HepG2 (cell line): ENCODE measurements around the gene NME1. TPM values are rescaled to one million over a fixed set of nuclear protein-coding genes. Genes with fewer than 3 reads are reported as not detected.

Experiments
- AGO1 ChIP-seq: fragments of 200-400 bp; formaldehyde crosslinking; IDR thresholded peaks from 2 replicates; pipeline ENCODE4 v1.6.1; 2017; ENCODE audit warnings: mild to moderate bottlenecking, low read depth, low read length, moderate library complexity; ENCODE audit not compliant: poor library complexity, severe bottlenecking
- ETV5 ChIP-seq: IDR thresholded peaks from 2 replicates; pipeline ENCODE4 v1.6.1; 2018; ENCODE audit warnings: missing biosample characterization, missing genetic modification reagents, inconsistent platforms, borderline replicate concordance
- FOXK1 ChIP-seq: sonication (generic); formaldehyde crosslinking; IDR thresholded peaks from 2 replicates; pipeline ENCODE4 v1.4.0; 2020; ENCODE audit warnings: low read depth, missing genetic modification reagents, borderline replicate concordance
- GABPB1 ChIP-seq: IDR thresholded peaks from 2 replicates; pipeline ENCODE4 v1.6.1; 2016; ENCODE audit warnings: mild to moderate bottlenecking, missing genetic modification reagents, moderate library complexity, missing compliant biosample characterization
- KLF16 ChIP-seq, 2 experiments: sonication (generic) in 1 of 2; formaldehyde crosslinking in 1 of 2; IDR thresholded peaks; 2 replicates each; pipeline versions ENCODE4 v1.6.1 to v1.8.0; 2016 to 2023; ENCODE audit warnings: missing genetic modification reagents in 2 of 2, missing compliant biosample characterization in 1 of 2
- MAF1 ChIP-seq: sonication (generic); formaldehyde crosslinking; IDR thresholded peaks from 2 replicates; pipeline ENCODE4 v1.5.0; 2020; ENCODE audit warnings: missing genetic modification reagents, borderline replicate concordance
- MBD4 ChIP-seq: IDR thresholded peaks from 2 replicates; pipeline ENCODE4 v1.6.1; 2012; ENCODE audit warnings: low read length, inconsistent platforms, borderline replicate concordance
- MTF2 ChIP-seq: sonication (generic); formaldehyde crosslinking; IDR thresholded peaks from 2 replicates; pipeline ENCODE4 v1.5.0; 2020; ENCODE audit warnings: missing genetic modification reagents, borderline replicate concordance
- NFIC ChIP-seq: IDR thresholded peaks from 2 replicates; pipeline ENCODE4 v1.6.1; 2012; ENCODE audit warnings: mild to moderate bottlenecking, low read length, inconsistent platforms
- PCBP2 ChIP-seq: fragments of 200-400 bp; formaldehyde crosslinking; optimal IDR thresholded peaks from 2 replicates; pipeline ENCODE3; 2018; ENCODE audit warnings: low read length, low read depth; ENCODE audit not compliant: poor library complexity, severe bottlenecking
- SOX5 ChIP-seq: IDR thresholded peaks from 2 replicates; pipeline ENCODE4 v1.6.1; 2016; ENCODE audit warnings: borderline replicate concordance
- SP1 ChIP-seq, 2 experiments: fragments of 450-650 bp in 1 of 2; sonication (generic) in 1 of 2; formaldehyde crosslinking in 1 of 2; IDR thresholded peaks; 2 replicates each; pipeline versions ENCODE4 v1.4.0 to v1.6.1; 2016 to 2020; ENCODE audit warnings: missing genetic modification reagents in 1 of 2
- SP4 ChIP-seq: sonication (generic); formaldehyde crosslinking; IDR thresholded peaks from 2 replicates; pipeline ENCODE4 v1.8.1; 2023; ENCODE audit warnings: mild to moderate bottlenecking, missing genetic modification reagents
- ZFAT ChIP-seq: sonication (generic); formaldehyde crosslinking; conservative IDR thresholded peaks from 2 replicates; pipeline ENCODE4 v1.8.1; 2023; ENCODE audit warnings: missing genetic modification reagents, inconsistent platforms
- ZNF274 ChIP-seq: sonication (generic); formaldehyde crosslinking; IDR thresholded peaks from 2 replicates; pipeline ENCODE4 v1.5.1; 2020; ENCODE audit warnings: mild to moderate bottlenecking, missing genetic modification reagents
- ZSCAN29 ChIP-seq: sonication (generic); formaldehyde crosslinking; conservative IDR thresholded peaks from 2 replicates; pipeline ENCODE4 v1.4.0; 2020; ENCODE audit warnings: mild to moderate bottlenecking, missing genetic modification reagents
- polyA plus RNA-seq, 8 experiments: library from polyadenylated mRNA; depleted of rRNA in 3 of 8; stranded (reverse) in 7 of 8; unstranded in 1 of 8; fragments of >200 nt; fragmentation: Illumina TruSeq in 4 of 8; extraction: Trizol in 4 of 8; gene quantifications; 2 replicates each; pipeline versions ENCODE4 v1.2.1 to v1.2.3, GENCODE V29; 2011 to 2016; ENCODE audit warnings: low read depth in 4 of 8, missing spikeins in 1 of 8, mixed read lengths in 1 of 8; ENCODE audit not compliant: insufficient read depth in 1 of 8
- total RNA-seq, 5 experiments: library from RNA; depleted of rRNA; stranded (reverse); fragments of >200 nt; fragmentation: Illumina TruSeq; extraction: Trizol; gene quantifications; 2 replicates each; pipeline ENCODE4 v1.2.3, GENCODE V29; 2016; ENCODE audit warnings: low read depth in 1 of 5
- TF ChIP-seq, protein P1 (sequence below): sonication (generic); formaldehyde crosslinking; IDR thresholded peaks from 2 replicates; pipeline ENCODE4 v1.5.0; 2020; ENCODE audit warnings: mild to moderate bottlenecking, missing genetic modification reagents
- TF ChIP-seq, protein P2 (sequence below): sonication (generic); formaldehyde crosslinking; IDR thresholded peaks from 2 replicates; pipeline ENCODE4 v1.5.0; 2020; ENCODE audit warnings: missing genetic modification reagents
- TF ChIP-seq, protein P3 (sequence below): sonication (generic); formaldehyde crosslinking; IDR thresholded peaks from 2 replicates; pipeline ENCODE4 v1.4.0; 2020; ENCODE audit warnings: missing genetic modification reagents, low read depth, mild to moderate bottlenecking, borderline replicate concordance
- TF ChIP-seq, protein P4 (sequence below): IDR thresholded peaks from 2 replicates; pipeline ENCODE4 v1.6.1; 2016; ENCODE audit warnings: low read depth, borderline replicate concordance
- TF ChIP-seq, protein P5 (sequence below): sonication (generic); formaldehyde crosslinking; IDR thresholded peaks from 2 replicates; pipeline ENCODE4 v1.4.0; 2020; ENCODE audit warnings: missing genetic modification reagents, borderline replicate concordance

The NME1 gene
- total and polyA plus RNA-seq, 2 of the 13 experiments (the other 11 are each of a cell fraction or from before 2014, with no cell fraction given): 295 to 516 TPM

DNA sequence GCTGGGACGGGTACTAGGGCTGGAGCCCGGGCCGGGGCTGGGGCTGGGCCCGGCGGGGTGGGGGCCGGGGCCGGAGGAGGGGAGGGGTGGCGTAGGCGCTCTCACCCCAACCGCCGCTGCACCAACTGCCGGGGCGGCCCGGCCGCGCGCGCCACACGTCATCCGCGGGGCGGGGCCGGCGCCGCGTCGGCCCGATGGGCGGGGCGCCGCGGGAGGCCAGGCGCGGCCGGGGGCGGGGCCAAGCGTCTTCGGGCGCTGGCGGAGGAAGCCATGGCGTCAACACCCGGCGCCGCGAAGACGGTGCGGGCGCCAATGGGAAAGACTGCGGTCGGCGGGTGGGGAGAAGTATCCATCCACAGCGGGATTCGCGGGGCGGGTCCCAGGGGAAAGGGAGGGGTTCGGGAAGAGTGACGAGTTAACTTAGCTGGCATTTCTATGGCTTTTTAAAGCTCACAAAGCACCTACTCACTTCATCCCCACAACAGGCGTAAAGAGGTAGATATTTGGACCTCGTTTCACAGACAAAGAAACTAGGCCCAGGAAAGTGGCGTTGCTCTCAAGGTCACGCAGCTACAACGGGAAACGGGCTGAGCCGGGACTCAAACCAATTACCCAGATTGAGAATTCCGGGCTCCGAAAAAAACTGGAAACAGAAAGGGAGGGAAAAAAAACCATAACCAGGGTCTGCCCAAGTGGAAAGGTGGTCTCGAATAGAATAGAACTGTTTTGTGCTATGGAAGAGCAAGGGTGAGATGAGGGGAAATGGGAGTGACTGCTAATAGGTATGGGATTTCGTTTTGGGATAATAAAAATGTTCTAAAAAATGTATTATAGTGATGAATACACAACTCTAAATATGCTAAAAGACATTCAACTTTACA is 32.4 kb upstream of the NME1 start, which contains the start of gene SPAG9 (continued):
- TF ChIP-seq, protein P1, sequence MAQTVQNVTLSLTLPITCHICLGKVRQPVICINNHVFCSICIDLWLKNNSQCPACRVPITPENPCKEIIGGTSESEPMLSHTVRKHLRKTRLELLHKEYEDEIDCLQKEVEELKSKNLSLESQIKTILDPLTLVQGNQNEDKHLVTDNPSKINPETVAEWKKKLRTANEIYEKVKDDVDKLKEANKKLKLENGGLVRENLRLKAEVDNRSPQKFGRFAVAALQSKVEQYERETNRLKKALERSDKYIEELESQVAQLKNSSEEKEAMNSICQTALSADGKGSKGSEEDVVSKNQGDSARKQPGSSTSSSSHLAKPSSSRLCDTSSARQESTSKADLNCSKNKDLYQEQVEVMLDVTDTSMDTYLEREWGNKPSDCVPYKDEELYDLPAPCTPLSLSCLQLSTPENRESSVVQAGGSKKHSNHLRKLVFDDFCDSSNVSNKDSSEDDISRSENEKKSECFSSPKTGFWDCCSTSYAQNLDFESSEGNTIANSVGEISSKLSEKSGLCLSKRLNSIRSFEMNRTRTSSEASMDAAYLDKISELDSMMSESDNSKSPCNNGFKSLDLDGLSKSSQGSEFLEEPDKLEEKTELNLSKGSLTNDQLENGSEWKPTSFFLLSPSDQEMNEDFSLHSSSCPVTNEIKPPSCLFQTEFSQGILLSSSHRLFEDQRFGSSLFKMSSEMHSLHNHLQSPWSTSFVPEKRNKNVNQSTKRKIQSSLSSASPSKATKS (CRISPR knock-in tag): no peak
- TF ChIP-seq NFIC (0 out of 2 replicates have a peak, but pooled peaks have one; percentile 45), AGO1 (no peak), SP4 (CRISPR knock-in tag) (peak; percentile 74), MTF2 (0 out of 2 replicates have a peak, but pooled peaks have one; percentile 3), KLF16 (CRISPR knock-in tag; IDR thresholded peaks at IDR 0.05) (no peak), ETV5 (CRISPR knock-in tag) (peak; percentile 25; the same call in 1 of the 2 replicates), ZNF274 (CRISPR knock-in tag) (no peak; the same call in 1 of the 2 replicates), SP1 (IDR thresholded peaks at IDR 0.05) (no peak), SP1 (CRISPR knock-in tag; IDR thresholded peaks at IDR 0.05) (peak; percentile 79), MAF1 (CRISPR knock-in tag) (peak; percentile 79; the same call in 1 of the 2 replicates), ZSCAN29 (peak; percentile 17; the same call in 1 of the 2 replicates), PCBP2 (peak; percentile 14), GABPB1 (CRISPR knock-in tag) (peak; percentile 78), SOX5 (no peak), FOXK1 (CRISPR knock-in tag) (peak; percentile 42; the same call in 1 of the 2 replicates), ZFAT (no peak), MBD4 (no peak)
- TF ChIP-seq, protein P2, sequence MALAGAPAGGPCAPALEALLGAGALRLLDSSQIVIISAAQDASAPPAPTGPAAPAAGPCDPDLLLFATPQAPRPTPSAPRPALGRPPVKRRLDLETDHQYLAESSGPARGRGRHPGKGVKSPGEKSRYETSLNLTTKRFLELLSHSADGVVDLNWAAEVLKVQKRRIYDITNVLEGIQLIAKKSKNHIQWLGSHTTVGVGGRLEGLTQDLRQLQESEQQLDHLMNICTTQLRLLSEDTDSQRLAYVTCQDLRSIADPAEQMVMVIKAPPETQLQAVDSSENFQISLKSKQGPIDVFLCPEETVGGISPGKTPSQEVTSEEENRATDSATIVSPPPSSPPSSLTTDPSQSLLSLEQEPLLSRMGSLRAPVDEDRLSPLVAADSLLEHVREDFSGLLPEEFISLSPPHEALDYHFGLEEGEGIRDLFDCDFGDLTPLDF (CRISPR knock-in tag): 0 out of 2 replicates have a peak, but pooled peaks have one; percentile 48
- TF ChIP-seq, protein P3, sequence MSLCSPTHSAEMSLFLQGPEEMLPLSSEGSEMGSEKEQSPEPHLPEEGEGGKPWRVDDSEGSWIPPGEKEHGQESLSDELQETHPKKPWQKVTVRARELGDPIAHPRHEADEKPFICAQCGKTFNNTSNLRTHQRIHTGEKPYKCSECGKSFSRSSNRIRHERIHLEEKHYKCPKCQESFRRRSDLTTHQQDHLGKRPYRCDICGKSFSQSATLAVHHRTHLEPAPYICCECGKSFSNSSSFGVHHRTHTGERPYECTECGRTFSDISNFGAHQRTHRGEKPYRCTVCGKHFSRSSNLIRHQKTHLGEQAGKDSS (CRISPR knock-in tag): no peak
- TF ChIP-seq, protein P4, sequence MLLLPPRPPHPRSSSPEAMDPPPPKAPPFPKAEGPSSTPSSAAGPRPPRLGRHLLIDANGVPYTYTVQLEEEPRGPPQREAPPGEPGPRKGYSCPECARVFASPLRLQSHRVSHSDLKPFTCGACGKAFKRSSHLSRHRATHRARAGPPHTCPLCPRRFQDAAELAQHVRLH: 0 out of 2 replicates have a peak, but pooled peaks have one; percentile 33
- TF ChIP-seq, protein P5, sequence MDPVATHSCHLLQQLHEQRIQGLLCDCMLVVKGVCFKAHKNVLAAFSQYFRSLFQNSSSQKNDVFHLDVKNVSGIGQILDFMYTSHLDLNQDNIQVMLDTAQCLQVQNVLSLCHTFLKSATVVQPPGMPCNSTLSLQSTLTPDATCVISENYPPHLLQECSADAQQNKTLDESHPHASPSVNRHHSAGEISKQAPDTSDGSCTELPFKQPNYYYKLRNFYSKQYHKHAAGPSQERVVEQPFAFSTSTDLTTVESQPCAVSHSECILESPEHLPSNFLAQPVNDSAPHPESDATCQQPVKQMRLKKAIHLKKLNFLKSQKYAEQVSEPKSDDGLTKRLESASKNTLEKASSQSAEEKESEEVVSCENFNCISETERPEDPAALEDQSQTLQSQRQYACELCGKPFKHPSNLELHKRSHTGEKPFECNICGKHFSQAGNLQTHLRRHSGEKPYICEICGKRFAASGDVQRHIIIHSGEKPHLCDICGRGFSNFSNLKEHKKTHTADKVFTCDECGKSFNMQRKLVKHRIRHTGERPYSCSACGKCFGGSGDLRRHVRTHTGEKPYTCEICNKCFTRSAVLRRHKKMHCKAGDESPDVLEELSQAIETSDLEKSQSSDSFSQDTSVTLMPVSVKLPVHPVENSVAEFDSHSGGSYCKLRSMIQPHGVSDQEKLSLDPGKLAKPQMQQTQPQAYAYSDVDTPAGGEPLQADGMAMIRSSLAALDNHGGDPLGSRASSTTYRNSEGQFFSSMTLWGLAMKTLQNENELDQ (CRISPR knock-in tag): no peak
